ENCODE data around the gene HDAC9. TPM values are rescaled to one million over a fixed set of nuclear protein-coding genes. Genes with fewer than 3 reads are reported as not detected.

The HDAC9 gene
- total RNA-seq, 4 donors from 2014 or later = 1.2 to 8.0 (median 1.6) TPM

DNA sequence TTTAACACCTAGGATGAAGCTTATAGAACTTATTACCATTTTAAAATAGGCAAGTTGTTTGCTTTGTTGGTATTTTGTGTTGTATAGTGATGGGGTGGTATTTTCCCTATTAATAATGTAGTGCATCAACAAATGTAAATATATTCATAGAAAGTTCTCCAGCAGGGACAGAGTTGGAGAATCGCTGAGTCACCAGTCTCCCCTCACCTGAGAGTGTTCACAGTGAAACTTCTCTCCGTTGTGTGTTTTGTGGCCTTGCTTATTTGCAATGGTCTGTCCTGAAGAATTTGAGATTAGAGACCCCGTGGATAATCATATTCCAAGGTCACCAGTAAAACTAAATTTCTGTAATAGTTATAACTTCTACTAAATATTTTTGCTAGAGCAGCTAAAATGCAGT lies 51.0 kb downstream of the HDAC9 start:
- intact Hi-C loops (cut with DNase I) = no loop called here
- Histone ChIP-seq H3K4me1 (no peaks in the 10 kb centered on the region), H3K36me3 (no peaks in the 10 kb centered on the region), H3K4me3 (no peak overlapping the region), H3K27ac (no peak overlapping the region), H3K27me3 (no peaks in the 10 kb centered on the region), H3K9me3 (no peaks in the 10 kb centered on the region)
- DNase-seq = no peak
- TF ChIP-seq, protein P1, sequence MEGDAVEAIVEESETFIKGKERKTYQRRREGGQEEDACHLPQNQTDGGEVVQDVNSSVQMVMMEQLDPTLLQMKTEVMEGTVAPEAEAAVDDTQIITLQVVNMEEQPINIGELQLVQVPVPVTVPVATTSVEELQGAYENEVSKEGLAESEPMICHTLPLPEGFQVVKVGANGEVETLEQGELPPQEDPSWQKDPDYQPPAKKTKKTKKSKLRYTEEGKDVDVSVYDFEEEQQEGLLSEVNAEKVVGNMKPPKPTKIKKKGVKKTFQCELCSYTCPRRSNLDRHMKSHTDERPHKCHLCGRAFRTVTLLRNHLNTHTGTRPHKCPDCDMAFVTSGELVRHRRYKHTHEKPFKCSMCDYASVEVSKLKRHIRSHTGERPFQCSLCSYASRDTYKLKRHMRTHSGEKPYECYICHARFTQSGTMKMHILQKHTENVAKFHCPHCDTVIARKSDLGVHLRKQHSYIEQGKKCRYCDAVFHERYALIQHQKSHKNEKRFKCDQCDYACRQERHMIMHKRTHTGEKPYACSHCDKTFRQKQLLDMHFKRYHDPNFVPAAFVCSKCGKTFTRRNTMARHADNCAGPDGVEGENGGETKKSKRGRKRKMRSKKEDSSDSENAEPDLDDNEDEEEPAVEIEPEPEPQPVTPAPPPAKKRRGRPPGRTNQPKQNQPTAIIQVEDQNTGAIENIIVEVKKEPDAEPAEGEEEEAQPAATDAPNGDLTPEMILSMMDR (IDR thresholded peaks at IDR 0.05) = no peak
- TF ChIP-seq POLR2A (IDR thresholded peaks at IDR 0.05) = no peak
- WGBS, 2 donors = 60 to 88% methylated on average over 3 of the region's 3 CpGs

DNA sequence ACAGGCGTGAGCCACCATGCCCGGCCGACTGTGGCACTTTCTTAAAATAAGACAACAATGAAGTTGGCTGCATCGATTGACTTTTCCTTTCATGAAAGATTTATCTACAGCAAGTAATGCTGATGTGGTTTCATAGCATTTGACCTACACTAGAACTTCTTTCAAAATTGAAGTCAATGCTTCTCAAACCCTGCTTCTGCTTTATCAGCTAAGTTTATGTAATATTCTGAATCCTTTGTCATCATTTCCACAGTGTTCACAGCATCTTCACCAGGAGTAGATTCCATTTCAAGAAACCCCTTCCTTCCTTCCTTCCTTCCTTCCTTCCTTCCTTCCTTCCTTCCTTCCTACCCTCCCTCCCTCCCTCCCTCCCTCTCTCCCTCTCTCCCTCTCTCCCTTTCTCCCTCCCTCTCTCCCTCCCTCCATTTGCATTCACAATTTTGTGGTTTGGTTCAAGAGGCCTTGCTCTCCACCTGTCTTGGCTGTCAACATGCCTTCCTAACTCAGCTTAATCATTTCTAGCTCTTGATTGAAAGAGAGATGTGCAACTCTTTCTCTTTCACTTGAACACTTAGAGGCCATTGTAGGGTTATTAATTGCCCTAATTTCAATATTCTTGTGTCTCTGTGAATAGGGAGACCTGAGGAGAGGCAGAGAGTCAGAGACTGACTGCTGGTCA lies 52.1 kb downstream of the HDAC9 start:
- H3K36me3 ChIP-seq = no peaks in the 10 kb centered on the region
- no peaks in the 10 kb centered on the region for H3K27me3 ChIP-seq
- intact Hi-C loops (cut with DNase I) = no loop called here
- 79 to 91% methylated on average over 3 to 4 of the region's 4 CpGs for WGBS, 2 donors
- no peak for DNase-seq
- TF ChIP-seq POLR2A (IDR thresholded peaks at IDR 0.05) = no peak
- TF ChIP-seq, protein P1 (IDR thresholded peaks at IDR 0.05) = no peak
- H3K4me1 ChIP-seq = peaks cover 0 to 5% (median 0%) of the 10 kb centered on the region in 3 donors
- no peaks in the 10 kb centered on the region for H3K9me3 ChIP-seq
- H3K27ac ChIP-seq = no peak overlapping the region
- H3K4me3 ChIP-seq = no peak overlapping the region

DNA sequence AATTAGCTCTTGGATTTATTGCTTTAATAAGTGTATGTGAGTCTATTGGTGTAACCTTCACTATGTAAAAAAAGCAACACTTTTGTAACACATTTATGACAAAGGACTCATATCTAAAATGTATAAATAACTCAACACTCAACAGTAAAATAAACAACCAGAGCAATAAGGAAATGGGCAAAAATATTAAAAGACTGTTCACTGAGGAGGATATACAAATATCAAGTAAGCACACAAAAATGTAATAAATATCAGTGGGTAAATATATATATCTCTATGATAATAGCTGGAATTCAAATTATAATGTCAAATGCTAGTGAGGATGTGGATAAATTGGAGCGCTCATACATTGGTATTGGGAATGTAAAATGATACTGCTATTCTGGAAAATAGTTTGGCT lies 53.0 kb downstream of the HDAC9 start:
- no peak for TF ChIP-seq POLR2A (IDR thresholded peaks at IDR 0.05)
- TF ChIP-seq, protein P1 (IDR thresholded peaks at IDR 0.05) = no peak
- intact Hi-C loops (cut with DNase I) = no loop called here
- peaks cover 0 to 14% (median 0%) of the 10 kb centered on the region in 3 donors for H3K4me1 ChIP-seq
- H3K27me3 ChIP-seq = no peaks in the 10 kb centered on the region
- no peaks in the 10 kb centered on the region for H3K9me3 ChIP-seq
- H3K27ac ChIP-seq = no peak overlapping the region
- H3K4me3 ChIP-seq = no peak overlapping the region
- H3K36me3 ChIP-seq = no peaks in the 10 kb centered on the region
- 100% methylated on average over 1 of the region's 1 CpG for WGBS, 2 donors
- no peak for DNase-seq

DNA sequence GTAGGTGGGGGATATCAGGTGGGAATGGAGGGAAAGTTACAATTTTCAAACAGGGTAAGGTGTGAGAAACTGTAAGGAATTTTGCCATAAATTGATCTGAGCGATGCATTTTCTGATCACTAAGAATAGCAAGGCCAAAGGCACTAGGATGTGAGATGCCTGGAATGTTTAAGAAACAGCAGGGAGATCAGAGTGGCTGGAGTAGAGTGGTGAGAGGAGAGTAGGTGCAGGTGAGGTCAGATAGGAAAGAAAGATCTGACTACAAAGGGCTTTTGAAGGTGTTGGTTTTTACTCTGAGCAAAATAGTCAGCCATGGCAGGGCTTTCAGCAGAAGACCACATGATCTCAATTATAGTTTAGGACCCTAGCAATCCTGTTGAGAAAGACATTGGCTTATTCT lies 55.0 kb downstream of the HDAC9 start:
- Histone ChIP-seq H3K36me3 (no peaks in the 10 kb centered on the region), H3K4me3 (no peak overlapping the region), H3K4me1 (peaks cover 0 to 18% (median 0%) of the 10 kb centered on the region in 3 donors), H3K9me3 (no peaks in the 10 kb centered on the region), H3K27me3 (no peaks in the 10 kb centered on the region), H3K27ac (no peak overlapping the region)
- DNase-seq = no peak
- TF ChIP-seq, protein P1 (IDR thresholded peaks at IDR 0.05) = no peak
- TF ChIP-seq POLR2A (IDR thresholded peaks at IDR 0.05) = no peak
- intact Hi-C loops (cut with DNase I) = no loop called here
- 100% methylated on average over 1 of the region's 1 CpG for WGBS, 2 donors

DNA sequence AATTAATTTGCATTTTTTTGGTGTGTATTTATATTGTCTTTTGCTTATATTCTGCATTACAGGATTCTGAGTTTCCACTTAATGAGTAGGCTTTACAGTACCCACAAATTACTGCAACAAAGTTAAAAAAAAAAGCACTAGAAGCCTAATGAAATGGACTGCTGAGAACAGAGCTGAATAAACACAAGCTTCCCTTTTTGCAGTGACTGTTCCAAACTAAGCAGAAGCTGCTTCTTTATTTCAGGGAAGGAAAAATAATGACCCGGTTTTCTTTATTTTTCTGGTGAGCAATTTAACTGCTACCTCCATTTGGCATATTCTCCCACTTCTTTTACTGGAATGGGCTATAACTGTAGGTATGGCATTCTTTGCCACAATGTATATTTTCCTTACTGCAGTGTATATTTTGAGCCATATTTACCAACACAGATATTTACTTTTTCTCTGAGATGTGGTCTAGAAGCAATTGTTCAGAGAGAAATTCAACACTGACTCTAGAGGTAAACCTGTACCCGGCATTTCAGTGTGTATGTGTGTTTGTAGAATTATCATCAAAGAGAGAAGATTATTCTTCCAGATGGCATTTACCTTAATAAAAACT lies 56.9 kb downstream of the HDAC9 start:
- 20 to 39% methylated on average over 2 of the region's 2 CpGs for WGBS, 2 donors
- no peak for DNase-seq
- TF ChIP-seq, protein P1 (IDR thresholded peaks at IDR 0.05) = no peak
- TF ChIP-seq POLR2A (IDR thresholded peaks at IDR 0.05) = no peak
- Histone ChIP-seq H3K27ac (peak overlapping the region in 3 of 4 donors; percentile 19 to 45 (median 36)), H3K27me3 (no peaks in the 10 kb centered on the region), H3K4me3 (peak overlapping the region in 1 of 4 donors; percentile 27), H3K9me3 (no peaks in the 10 kb centered on the region), H3K4me1 (peaks cover 0 to 18% (median 0%) of the 10 kb centered on the region in 3 donors), H3K36me3 (no peaks in the 10 kb centered on the region)
- intact Hi-C loops (cut with DNase I) = no loop called here
